IMR-90 (cell line): ENCODE measurements around the gene PCP4.

ENCODE experiments used
- CHD1 ChIP-seq: IDR thresholded peaks from 2 replicates; pipeline ENCODE4 v1.6.1; 2012; ENCODE audit warnings: low read depth, low read length, improper control_type of control experiment
- RAD21 ChIP-seq: IDR thresholded peaks from 2 replicates; pipeline ENCODE4 v1.6.1; 2012; ENCODE audit warnings: low read length, improper control_type of control experiment
- RCOR1 ChIP-seq: IDR thresholded peaks from 2 replicates; pipeline ENCODE4 v1.6.1; 2012; ENCODE audit warnings: mild to moderate bottlenecking, low read length, improper control_type of control experiment; ENCODE audit not compliant: insufficient replicate concordance
- TF ChIP-seq, protein P1 (sequence below): conservative IDR thresholded peaks from 2 replicates; pipeline ENCODE4 v1.5.1; 2012; ENCODE audit warnings: mild to moderate bottlenecking, low read depth, low read length, improper control_type of control experiment

DNA sequence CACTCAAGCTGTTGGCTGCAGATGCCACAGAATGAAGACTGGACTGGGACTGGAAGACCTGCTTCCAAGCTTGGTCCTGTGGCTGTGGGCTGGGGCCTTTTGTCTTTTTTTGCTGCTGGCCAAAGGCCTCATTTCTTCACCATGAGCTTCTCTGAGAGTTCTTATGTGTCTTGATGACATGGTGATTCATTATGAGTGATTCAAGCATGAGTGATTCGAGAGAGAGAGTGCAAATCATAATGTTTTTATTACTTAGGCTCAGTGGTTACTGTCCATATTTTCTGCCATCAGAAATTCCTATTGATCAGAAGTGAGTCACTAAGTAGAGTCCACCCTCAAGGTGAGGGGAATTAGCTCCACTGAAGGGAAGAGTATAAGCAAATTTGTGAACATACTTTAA lies 94.0 kb downstream of the PCP4 start:
- TF ChIP-seq CHD1 (no peak), RAD21 (no peak), RCOR1 (no peak)
- TF ChIP-seq, protein P1, sequence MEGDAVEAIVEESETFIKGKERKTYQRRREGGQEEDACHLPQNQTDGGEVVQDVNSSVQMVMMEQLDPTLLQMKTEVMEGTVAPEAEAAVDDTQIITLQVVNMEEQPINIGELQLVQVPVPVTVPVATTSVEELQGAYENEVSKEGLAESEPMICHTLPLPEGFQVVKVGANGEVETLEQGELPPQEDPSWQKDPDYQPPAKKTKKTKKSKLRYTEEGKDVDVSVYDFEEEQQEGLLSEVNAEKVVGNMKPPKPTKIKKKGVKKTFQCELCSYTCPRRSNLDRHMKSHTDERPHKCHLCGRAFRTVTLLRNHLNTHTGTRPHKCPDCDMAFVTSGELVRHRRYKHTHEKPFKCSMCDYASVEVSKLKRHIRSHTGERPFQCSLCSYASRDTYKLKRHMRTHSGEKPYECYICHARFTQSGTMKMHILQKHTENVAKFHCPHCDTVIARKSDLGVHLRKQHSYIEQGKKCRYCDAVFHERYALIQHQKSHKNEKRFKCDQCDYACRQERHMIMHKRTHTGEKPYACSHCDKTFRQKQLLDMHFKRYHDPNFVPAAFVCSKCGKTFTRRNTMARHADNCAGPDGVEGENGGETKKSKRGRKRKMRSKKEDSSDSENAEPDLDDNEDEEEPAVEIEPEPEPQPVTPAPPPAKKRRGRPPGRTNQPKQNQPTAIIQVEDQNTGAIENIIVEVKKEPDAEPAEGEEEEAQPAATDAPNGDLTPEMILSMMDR = no peak
